OCI-LY1 (cell line): ENCODE results near the gene MDGA2.

Experiments used
- EZH2 ChIP-seq: fragments of 200-600 bp; sonication (generic), shearing (Covaris generic); IDR thresholded peaks from 2 replicates; pipeline ENCODE4 v1.8.0; 2017; ENCODE audit warnings: borderline replicate concordance, mixed run types, mild to moderate bottlenecking, antibody characterized with exemption, low read length, moderate library complexity, mixed read lengths
- TF ChIP-seq, protein P1 (sequence below): fragments of 200-600 bp; sonication (generic), shearing (Covaris generic); IDR thresholded peaks from 2 replicates; pipeline ENCODE4 v1.5.1; 2017; ENCODE audit warnings: mild to moderate bottlenecking, antibody characterized with exemption, low read length, moderate library complexity, mixed read lengths

DNA sequence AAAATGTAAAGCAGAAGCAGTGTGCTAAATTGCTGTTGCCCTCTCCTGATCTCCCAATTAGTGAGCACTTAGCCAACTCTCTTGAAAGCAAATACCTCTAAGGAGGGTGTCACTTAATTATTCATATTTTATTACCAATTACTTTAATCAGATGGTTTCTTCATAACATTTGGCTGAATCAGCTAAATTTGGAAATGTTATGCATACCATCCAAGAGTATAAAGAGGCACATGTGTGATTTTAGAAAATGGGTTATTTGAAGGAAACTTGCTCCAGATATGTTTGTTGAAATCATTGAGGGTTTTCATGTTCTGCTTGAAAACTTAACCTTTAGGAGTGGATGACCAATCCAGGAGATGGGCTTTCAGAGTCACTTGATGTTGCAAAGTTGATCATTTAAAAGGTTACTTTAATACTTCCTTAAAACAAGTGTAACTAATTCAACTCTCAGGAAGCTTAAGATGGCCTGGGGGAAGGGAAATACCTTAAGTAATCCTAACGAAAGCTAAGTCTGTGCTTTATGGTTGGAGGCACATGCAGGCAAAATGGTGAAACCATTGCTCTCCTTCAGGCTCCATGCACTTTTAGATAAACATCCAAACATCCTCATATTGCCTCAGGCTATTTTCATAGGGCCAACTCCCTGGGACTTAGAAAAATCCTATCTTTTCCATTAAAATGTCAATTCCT, 434.5 kb downstream of the MDGA2 start:
- TF ChIP-seq, protein P1, sequence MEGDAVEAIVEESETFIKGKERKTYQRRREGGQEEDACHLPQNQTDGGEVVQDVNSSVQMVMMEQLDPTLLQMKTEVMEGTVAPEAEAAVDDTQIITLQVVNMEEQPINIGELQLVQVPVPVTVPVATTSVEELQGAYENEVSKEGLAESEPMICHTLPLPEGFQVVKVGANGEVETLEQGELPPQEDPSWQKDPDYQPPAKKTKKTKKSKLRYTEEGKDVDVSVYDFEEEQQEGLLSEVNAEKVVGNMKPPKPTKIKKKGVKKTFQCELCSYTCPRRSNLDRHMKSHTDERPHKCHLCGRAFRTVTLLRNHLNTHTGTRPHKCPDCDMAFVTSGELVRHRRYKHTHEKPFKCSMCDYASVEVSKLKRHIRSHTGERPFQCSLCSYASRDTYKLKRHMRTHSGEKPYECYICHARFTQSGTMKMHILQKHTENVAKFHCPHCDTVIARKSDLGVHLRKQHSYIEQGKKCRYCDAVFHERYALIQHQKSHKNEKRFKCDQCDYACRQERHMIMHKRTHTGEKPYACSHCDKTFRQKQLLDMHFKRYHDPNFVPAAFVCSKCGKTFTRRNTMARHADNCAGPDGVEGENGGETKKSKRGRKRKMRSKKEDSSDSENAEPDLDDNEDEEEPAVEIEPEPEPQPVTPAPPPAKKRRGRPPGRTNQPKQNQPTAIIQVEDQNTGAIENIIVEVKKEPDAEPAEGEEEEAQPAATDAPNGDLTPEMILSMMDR = no peak
- TF ChIP-seq EZH2 = no peak
